ENCODE measurements around the gene TNS1. TPM values are rescaled to one million over a fixed set of nuclear protein-coding genes. Genes with fewer than 3 reads are reported as not detected.

The TNS1 gene
- total RNA-seq, 1 donor, result 48.9 TPM

- no peak for TF ChIP-seq CTCF (IDR thresholded peaks at IDR 0.05; ENCODE audit: extremely low read depth, low read depth, low read length)
- Histone ChIP-seq H3K36me3 (ENCODE audit: insufficient read depth, low read length) (peaks cover 80% of the 10 kb centered on the region), H3K27me3 (ENCODE audit: insufficient read depth, low read length) (no peaks in the 10 kb centered on the region)
Observed at GRCh38 chr2:217878915-217879590, 123.7 kb downstream of the TNS1 start.

GRCh38 chr2:217877866-217878265 is 124.9 kb downstream of the TNS1 start:
- Histone ChIP-seq H3K4me1 (ENCODE audit: insufficient read depth, low read length) (peaks cover 7% of the 10 kb centered on the region), H3K36me3 (ENCODE audit: insufficient read depth, low read length) (peaks cover 83% of the 10 kb centered on the region)

More at GRCh38 chr2:217878915-217879590, 123.7 kb downstream of the TNS1 start:
- no peaks in the 10 kb centered on the region for H3K79me2 ChIP-seq (ENCODE audit: insufficient read depth, low read length)
- H2AFZ ChIP-seq (ENCODE audit: low read length), result no peak overlapping the region
- H3K4me3 ChIP-seq (ENCODE audit: insufficient read depth, low read length), result no peak overlapping the region
- DNase-seq (ENCODE audit: insufficient read length, low spot score, missing footprints), result peak; percentile 75
- no peak overlapping the region for H3K27ac ChIP-seq (ENCODE audit: low read depth, low read length)
- H4K20me1 ChIP-seq (ENCODE audit: insufficient read depth, low read length), result peaks cover 37% of the 10 kb centered on the region
- H3K4me2 ChIP-seq (ENCODE audit: insufficient read depth, low read length), result no peak overlapping the region
- H3K9me3 ChIP-seq (ENCODE audit: low read depth, low read length), result no peaks in the 10 kb centered on the region
- H3K4me1 ChIP-seq (ENCODE audit: insufficient read depth, low read length), result peaks cover 7% of the 10 kb centered on the region

GRCh38 chr2:217876253-217876570 is 126.6 kb downstream of the TNS1 start:
- Histone ChIP-seq H2AFZ (ENCODE audit: low read length) (no peak overlapping the region), H3K4me1 (ENCODE audit: insufficient read depth, low read length) (peaks cover 7% of the 10 kb centered on the region), H3K79me2 (ENCODE audit: insufficient read depth, low read length) (peaks cover 2% of the 10 kb centered on the region), H3K27me3 (ENCODE audit: insufficient read depth, low read length) (no peaks in the 10 kb centered on the region), H3K27ac (ENCODE audit: low read depth, low read length) (peak overlapping the region; percentile 15), H4K20me1 (ENCODE audit: insufficient read depth, low read length) (peaks cover 49% of the 10 kb centered on the region), H3K4me3 (ENCODE audit: insufficient read depth, low read length) (no peak overlapping the region), H3K4me2 (ENCODE audit: insufficient read depth, low read length) (no peak overlapping the region), H3K36me3 (ENCODE audit: insufficient read depth, low read length) (peaks cover 83% of the 10 kb centered on the region), H3K9me3 (ENCODE audit: low read depth, low read length) (no peaks in the 10 kb centered on the region)
- no peak for TF ChIP-seq CTCF (IDR thresholded peaks at IDR 0.05; ENCODE audit: extremely low read depth, low read depth, low read length)
- peak; percentile 55 for DNase-seq (ENCODE audit: insufficient read length, low spot score, missing footprints)

More at GRCh38 chr2:217877866-217878265, 124.9 kb downstream of the TNS1 start:
- Histone ChIP-seq H3K4me2 (ENCODE audit: insufficient read depth, low read length) (no peak overlapping the region), H3K27ac (ENCODE audit: low read depth, low read length) (no peak overlapping the region), H4K20me1 (ENCODE audit: insufficient read depth, low read length) (peaks cover 37% of the 10 kb centered on the region), H3K27me3 (ENCODE audit: insufficient read depth, low read length) (no peaks in the 10 kb centered on the region), H2AFZ (ENCODE audit: low read length) (no peak overlapping the region), H3K9me3 (ENCODE audit: low read depth, low read length) (no peaks in the 10 kb centered on the region), H3K4me3 (ENCODE audit: insufficient read depth, low read length) (no peak overlapping the region), H3K79me2 (ENCODE audit: insufficient read depth, low read length) (no peaks in the 10 kb centered on the region)
- TF ChIP-seq CTCF (IDR thresholded peaks at IDR 0.05; ENCODE audit: extremely low read depth, low read depth, low read length), result no peak
- DNase-seq (ENCODE audit: insufficient read length, low spot score, missing footprints), result peak; percentile 61

DNA sequence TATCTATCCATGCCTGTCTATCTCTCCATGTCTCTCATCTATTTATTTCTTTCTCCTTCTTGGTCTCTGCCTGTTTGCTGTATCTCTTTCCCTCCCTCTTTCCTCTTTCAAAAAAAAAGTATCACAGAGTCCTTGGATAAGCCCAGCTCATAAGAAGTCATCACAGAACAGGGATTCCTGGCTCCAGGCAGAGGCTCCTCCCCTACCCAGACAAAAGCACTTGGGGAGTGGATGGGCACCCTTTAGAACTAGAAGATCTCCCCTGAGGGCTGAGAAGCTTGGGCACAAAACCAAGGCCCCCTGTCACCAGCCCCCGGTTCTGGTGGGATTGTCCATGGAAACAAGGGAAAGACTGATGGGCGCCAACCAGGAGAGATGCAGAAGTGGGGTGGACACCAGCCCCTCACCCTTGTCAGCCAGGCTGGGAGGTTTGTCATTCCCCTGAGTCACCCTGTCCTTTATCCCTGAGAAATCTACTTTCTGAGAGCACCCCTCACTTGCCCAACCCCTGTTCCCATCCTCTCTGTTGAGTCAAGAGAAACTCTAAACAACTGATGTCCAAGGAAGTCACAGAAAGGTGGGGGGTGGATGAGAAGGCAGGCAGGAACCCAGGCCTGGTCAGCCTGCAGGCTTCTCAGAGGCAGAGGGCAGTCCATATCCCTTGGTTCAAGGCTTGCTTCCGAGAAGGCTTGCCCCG is 127.1 kb downstream of the TNS1 start:
- peaks cover 83% of the 10 kb centered on the region for H3K36me3 ChIP-seq (ENCODE audit: insufficient read depth, low read length)
- DNase-seq (ENCODE audit: insufficient read length, low spot score, missing footprints), result peak; percentile 76
- peaks cover 55% of the 10 kb centered on the region for H4K20me1 ChIP-seq (ENCODE audit: insufficient read depth, low read length)
- no peaks in the 10 kb centered on the region for H3K9me3 ChIP-seq (ENCODE audit: low read depth, low read length)
- H3K4me2 ChIP-seq (ENCODE audit: insufficient read depth, low read length), result no peak overlapping the region
- peaks cover 2% of the 10 kb centered on the region for H3K79me2 ChIP-seq (ENCODE audit: insufficient read depth, low read length)
- H3K27me3 ChIP-seq (ENCODE audit: insufficient read depth, low read length), result no peaks in the 10 kb centered on the region
- TF ChIP-seq CTCF (IDR thresholded peaks at IDR 0.05; ENCODE audit: extremely low read depth, low read depth, low read length), result no peak
- peaks cover 7% of the 10 kb centered on the region for H3K4me1 ChIP-seq (ENCODE audit: insufficient read depth, low read length)
- no peak overlapping the region for H2AFZ ChIP-seq (ENCODE audit: low read length)
- peak overlapping the region; percentile 15 for H3K27ac ChIP-seq (ENCODE audit: low read depth, low read length)
- no peak overlapping the region for H3K4me3 ChIP-seq (ENCODE audit: insufficient read depth, low read length)
